Hematopoietic multipotent progenitor cell (in vitro differentiated cells): ENCODE measurements around the gene TRIM65. TPM values are rescaled to one million over a fixed set of nuclear protein-coding genes. Genes with fewer than 3 reads are reported as not detected.

Experiments used
- DNase-seq, 3 donors: peaks; one replicate each; pipeline ENCODE4 v3.0.0-alpha.2; 2011 to 2015; ENCODE audit warnings: low read depth in 2 of 3, low spot score in 2 of 3
- total RNA-seq: library from RNA; depleted of rRNA; stranded (reverse); fragments of >200 nt; gene quantifications from one replicate; pipeline ENCODE4 v1.2.3, GENCODE V29; 2012

Gene TRIM65
- total RNA-seq, 1 donor, result 41.2 TPM

DNA sequence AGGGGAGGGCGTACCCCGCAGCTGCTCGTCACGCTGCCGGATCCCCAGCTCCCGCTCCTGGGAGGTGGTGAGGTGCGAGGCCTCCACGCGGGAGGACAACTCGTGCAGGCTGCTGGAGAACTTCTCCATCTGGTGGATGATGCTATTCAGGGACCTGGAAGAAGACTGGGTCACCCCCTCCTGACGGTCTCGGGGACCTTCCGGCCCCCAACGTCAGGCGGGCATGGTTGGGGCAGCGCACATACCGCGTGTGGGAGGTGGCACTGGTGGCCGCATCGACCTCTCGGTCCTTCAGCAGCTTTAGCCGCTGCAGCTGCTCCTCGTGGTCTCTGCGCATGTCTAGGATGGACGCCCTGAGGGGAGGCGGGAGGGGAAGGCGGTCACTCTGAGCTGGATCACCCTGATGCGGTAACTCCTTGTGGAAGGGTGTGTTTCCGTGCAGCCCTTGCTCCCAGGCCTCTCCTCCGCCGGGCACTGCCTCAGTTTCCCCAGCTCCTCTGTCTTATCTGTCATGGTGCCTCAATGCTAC, 21.2 kb upstream of the TRIM65 start:
- no peak for DNase-seq

DNA sequence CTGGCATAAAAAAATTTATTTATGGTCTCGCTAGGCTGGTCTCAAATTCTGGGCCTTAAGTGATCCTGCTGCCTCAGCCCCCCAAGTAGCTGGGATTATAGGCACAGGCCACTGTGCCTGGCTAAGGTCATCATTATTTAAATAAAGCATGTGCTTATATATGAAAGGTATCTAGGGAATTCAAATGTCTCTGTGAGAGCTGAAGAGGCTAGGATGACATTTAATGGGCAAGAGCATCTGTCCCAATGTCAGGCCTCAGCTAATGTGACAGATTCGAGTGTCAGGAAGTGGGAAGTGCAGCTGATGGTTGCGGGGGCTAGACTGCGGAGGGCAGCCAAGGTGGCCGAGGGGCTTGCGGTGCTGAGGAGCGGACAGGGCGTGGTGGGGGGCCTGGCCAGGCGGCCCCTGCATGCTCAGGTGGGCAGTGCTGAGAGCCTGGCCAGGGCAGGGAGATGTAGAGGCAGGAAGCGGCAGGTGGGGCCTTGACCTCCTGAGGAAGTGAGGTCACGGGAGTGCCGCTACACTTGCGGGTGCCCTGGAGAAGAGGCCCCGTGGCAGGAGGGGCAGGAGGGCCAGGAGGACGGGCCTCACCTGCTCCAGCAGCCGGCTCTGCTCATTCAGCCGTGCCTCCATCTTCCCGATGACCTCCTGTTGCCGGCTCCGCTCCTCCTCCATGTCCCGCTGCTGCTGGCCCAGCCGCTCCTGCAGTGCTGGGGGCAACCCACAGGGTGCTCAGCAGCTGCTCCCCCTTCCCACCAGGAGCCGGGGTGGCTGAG, 20.6 kb upstream of the TRIM65 start:
- no peak for DNase-seq

GRCh38 chr17:75915268-75915667, 18.5 kb upstream of the TRIM65 start:
- no peak for DNase-seq

- no peak for DNase-seq
Measured at GRCh38 chr17:75914643-75915267, 18.0 kb upstream of the TRIM65 start.

GRCh38 chr17:75913537-75914210, 16.9 kb upstream of the TRIM65 start:
- no peak for DNase-seq

GRCh38 chr17:75910699-75911098, 13.9 kb upstream of the TRIM65 start:
- DNase-seq, result no peak

- peak in 1 of 3 donors; percentile 28 for DNase-seq
Measured at GRCh38 chr17:75909812-75910274, 13.1 kb upstream of the TRIM65 start.

DNA sequence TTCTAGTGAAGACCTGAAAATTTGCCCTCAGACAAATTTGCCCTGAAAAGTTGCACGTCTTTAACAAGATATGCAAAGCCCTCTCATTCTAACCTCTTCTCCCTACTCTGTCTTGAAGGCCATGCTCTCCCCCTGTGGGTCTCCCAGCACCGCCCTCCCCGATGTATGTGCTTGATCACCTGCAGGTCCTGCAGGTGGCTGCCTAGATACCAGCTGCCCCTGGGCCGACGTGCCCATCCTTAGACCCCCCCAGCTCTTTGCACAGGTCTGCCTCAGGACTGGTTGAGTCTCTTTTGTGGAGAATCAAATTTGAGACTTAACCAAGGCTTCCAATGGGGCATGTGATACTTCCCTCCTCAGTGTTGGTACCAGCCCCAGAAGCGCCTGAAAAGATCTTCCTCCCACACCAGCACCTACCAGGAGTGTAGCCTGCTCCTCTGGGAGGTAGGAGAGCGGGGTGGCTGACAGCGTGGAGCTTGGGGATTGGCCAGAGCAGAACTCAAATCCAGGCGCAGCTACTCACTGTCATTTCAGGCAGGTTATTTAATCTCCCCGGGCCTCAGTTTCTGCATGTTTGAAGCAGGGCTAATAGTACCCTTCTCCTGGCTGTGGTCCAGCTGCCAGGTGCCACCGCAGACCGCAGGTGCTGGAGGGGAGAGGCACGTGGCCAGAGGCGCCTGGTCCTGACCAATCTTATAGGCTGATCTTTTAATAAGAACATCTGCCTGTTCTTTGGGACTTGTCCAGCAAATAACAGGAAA, 12.5 kb upstream of the TRIM65 start:
- no peak for DNase-seq

- DNase-seq, result no peak
Measured at GRCh38 chr17:75908201-75908600, 11.4 kb upstream of the TRIM65 start.

DNA sequence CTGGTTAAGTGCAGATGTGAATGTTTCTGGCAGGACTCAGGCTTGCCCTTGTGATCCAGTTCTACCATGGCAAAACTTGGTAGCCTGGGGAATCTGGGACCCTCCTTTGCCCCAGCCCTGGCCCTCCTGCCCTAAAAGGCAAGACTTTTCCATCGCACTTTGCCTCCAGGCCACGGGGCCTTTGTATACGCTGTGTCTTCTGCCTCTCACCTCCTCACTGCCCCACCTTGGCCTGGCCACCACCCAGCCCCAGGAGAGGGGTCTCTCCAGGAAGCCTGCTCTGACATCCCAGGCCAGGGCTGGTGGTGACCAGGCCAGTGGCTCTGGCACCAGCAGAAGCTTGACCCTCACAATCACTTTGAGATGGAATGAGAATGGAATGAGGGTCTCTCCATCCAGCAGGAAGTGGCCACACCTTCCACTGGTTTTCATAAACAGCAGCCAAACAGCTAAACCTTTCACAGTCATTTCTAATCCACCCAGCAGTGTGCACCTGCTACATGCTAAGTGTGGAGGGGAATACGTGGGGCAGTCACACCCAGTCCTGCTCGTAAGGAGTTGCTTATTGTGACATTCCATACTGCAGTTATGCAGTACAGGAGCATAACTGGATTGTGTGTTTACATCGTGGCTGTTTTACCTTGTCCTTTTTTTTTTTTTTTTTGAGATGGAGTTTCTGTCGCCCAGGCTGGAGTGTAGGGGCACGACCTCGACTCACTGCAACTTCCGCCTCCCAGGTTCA, 9.6 kb upstream of the TRIM65 start:
- no peak for DNase-seq

DNA sequence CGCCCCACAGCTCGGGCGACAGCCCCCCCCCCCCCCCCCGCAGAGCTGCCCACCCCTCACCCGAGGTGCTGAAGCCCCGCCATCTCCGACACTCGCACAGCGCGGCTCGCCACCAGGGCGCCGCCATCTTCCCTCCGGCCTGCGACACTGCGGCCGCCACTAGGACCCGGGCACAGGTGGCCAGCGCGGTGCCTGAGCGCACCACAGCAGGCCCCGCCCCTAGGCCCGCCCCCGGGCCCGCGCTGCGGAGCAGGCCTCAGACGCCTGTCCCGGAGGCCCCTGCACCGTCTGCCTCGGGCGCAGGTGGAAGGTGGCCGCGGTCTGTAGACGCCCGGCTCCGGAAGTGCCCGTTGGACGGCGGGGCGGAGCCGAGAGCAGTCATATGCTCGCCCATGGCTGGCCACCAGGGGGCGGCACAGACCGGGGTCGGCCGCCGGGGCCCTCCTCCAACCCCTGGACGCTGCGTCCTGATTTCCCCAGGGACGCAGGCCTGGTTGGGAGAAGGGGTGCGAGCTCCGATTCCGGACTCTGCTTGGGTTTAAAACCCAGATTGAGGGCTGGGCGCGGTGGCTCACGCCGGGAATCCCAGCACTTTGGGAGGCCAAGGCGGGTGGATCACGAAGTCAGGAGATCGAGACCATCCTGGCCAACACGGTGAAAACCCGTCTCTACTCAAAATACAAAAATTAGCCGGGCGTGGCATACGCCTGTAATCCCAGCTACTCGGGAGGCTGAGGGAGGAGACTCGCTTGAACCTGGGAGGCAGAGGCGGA, 8.2 kb upstream of the TRIM65 start, which contains the start of gene MRPL38:
Gene MRPL38, minus strand, starts transcription at position 136 of the 773 bp plus-strand sequence. Its CDS starts 9 bp downstream, at position 127.
- peak; percentile 93 to 97 (median 95) for DNase-seq

DNA sequence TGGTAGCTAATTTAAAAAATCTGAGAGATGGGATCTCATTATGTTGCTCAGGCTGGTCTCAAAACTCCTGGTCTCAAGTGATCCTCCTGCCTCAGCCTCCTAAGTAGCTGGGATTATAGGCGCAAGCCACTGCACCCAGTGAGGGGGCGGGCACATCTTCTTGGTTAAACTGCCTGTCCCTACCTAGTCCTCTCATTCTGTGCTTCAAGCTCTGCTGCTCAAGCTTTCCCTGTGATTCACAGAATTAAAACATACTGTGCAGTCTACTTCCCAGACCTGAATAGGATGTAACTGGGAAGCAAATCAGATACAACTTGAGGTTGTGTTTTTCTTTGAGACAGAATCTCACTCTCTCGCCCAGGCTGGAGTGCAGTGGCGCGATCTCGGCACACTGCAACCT, 5.7 kb upstream of the TRIM65 start:
- DNase-seq, result no peak

GRCh38 chr17:75901727-75902126, 5.0 kb upstream of the TRIM65 start:
- DNase-seq, result no peak

GRCh38 chr17:75900691-75901533, 4.2 kb upstream of the TRIM65 start:
- DNase-seq, result no peak

DNA sequence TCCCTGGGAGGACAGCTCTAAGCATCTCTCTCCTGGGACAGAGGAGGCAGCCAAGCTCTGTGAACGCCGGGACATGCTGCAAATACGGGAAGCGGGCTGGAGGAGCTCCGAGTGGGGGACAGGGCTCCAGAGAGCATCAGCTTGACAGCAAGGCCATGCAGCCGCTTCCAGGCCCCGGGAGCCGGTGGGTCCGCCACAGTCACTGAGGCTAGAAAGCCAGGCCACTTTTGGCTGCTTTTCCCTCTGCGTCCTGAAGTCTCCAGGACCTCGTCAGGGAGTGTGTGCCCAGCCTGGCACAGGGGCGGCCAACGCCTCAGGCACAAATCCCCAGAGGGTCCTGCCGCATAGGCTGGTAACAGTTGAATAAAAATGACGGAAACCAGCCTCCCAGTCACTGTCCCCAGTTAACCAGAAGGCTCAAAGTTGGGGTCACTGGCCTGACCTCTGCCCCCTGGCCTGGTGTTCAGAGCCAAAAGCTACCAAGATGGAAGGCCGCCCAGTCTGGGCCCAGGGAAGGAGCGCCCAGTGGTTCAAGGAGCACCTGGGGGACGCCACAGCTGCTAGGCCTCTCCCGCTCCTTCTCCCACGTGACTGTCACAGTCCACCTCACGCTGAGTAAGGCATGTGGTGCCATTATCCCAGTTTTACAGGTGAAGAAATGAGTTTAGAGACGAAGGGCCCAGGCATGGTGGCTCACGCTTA, 3.2 kb upstream of the TRIM65 start:
- no peak for DNase-seq

- no peak for DNase-seq
Measured at GRCh38 chr17:75899353-75899752, 2.6 kb upstream of the TRIM65 start.

DNA sequence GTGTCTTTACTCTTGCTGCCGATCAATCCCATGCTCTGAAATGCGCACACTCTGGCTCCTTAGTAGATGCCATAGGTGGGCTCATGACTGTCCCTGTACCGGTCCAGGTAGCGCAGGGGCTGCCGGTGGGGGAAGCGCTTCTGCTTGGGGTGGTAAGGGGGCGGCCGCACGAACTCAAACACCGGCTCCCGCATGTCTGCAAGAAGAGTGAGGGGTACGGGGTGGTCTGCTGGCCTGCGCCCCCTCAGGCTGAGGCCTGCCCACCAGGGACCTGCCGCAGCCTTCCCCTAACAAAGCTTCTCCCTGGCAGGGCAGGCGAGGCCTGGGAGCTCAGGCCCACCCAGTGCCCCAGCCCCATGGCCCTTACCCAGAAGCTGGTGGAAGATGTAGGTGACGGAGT, 2.0 kb upstream of the TRIM65 start:
- DNase-seq, result no peak

GRCh38 chr17:75898065-75898464, 1.3 kb upstream of the TRIM65 start:
- DNase-seq, result no peak
